ENCODE data around the gene LYAR. TPM values are rescaled to one million over a fixed set of nuclear protein-coding genes. Genes with fewer than 3 reads are reported as not detected.

The LYAR gene
- total RNA-seq, 1 experiment from 2014 or later, result 24.3 TPM

DNA sequence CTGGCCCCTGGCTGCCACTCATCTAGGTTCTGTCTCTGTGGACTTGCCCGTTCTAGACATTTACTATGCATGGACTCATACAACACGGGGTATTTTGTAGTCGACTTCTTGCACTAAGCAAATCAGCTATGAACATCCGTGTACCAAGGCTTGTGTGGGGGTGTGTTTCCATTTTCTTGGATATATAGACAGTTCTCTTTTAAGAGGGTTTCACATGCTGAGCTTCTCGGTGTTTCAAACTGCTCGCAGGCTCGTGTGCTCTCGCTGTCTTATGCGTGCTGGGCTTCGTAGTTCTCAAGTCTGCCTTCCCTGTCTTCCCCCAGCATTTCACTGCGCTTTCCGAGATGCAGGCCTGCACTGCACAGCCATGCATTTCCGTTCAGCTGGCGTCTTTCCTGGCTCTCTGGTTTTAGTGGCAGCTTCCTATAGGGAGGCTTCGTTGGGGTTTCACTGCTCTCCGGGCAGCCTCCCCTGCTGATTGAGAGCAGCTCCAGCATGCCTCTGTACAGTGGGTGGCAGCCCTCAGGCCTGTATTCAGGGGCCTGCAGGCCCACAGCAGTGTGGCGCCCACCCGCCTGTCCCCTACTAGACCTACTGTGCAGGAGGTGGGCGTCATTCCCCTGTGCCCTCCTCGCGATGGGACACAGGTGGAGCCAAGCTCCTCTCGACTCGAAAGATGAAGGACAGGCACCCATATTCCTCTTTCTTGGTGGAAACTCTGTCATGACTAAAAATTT, 27.7 kb upstream of the LYAR start:
- H3K4me1 ChIP-seq (ENCODE audit: control insufficient read depth, insufficient read depth, low read length), result no peaks in the 10 kb centered on the region
- no peak overlapping the region for H3K4me3 ChIP-seq (ENCODE audit: low read depth in 2 of 2, low read length in 2 of 2)
- no TSS peak for BruUV-seq (replicated peaks)
- intact Hi-C loops (cut with micrococcal nuclease; ENCODE audit: unreplicated experiment) (no loop called here), in situ Hi-C loops (cut with HindIII; ENCODE audit: low pct_unique_long_range_greater_than_20kb, low sequenced_read_pairs) (no loop called here)
- H3K36me3 ChIP-seq (ENCODE audit: control insufficient read depth, insufficient read depth, low read length), result no peaks in the 10 kb centered on the region; the same call in 1 of the 2 replicates
- H3K27ac ChIP-seq (ENCODE audit: low read length), result no peak overlapping the region
- ATAC-seq (no peak), DNase-seq (ENCODE audit: low read depth, low spot score) (no peak)
- CTCF ChIA-PET, result no interaction called here
- POLR2A ChIA-PET, result no interaction called here
- TF ChIP-seq SIN3A (IDR thresholded peaks at IDR 0.05; ENCODE audit: borderline replicate concordance, insufficient read depth, low read depth, low read length) (no peak), TCF7L2 (IDR thresholded peaks at IDR 0.05; ENCODE audit: low read depth, low read length) (no peak), POLR2AphosphoS5 (IDR thresholded peaks at IDR 0.05; ENCODE audit: low read depth, low read length) (no peak)
- TF ChIP-seq, protein P1, sequence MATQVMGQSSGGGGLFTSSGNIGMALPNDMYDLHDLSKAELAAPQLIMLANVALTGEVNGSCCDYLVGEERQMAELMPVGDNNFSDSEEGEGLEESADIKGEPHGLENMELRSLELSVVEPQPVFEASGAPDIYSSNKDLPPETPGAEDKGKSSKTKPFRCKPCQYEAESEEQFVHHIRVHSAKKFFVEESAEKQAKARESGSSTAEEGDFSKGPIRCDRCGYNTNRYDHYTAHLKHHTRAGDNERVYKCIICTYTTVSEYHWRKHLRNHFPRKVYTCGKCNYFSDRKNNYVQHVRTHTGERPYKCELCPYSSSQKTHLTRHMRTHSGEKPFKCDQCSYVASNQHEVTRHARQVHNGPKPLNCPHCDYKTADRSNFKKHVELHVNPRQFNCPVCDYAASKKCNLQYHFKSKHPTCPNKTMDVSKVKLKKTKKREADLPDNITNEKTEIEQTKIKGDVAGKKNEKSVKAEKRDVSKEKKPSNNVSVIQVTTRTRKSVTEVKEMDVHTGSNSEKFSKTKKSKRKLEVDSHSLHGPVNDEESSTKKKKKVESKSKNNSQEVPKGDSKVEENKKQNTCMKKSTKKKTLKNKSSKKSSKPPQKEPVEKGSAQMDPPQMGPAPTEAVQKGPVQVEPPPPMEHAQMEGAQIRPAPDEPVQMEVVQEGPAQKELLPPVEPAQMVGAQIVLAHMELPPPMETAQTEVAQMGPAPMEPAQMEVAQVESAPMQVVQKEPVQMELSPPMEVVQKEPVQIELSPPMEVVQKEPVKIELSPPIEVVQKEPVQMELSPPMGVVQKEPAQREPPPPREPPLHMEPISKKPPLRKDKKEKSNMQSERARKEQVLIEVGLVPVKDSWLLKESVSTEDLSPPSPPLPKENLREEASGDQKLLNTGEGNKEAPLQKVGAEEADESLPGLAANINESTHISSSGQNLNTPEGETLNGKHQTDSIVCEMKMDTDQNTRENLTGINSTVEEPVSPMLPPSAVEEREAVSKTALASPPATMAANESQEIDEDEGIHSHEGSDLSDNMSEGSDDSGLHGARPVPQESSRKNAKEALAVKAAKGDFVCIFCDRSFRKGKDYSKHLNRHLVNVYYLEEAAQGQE (IDR thresholded peaks at IDR 0.05; ENCODE audit: insufficient read depth in 1 of 2, low read depth in 2 of 2, low read length in 1 of 2), result no peak
- TF ChIP-seq, protein P2, sequence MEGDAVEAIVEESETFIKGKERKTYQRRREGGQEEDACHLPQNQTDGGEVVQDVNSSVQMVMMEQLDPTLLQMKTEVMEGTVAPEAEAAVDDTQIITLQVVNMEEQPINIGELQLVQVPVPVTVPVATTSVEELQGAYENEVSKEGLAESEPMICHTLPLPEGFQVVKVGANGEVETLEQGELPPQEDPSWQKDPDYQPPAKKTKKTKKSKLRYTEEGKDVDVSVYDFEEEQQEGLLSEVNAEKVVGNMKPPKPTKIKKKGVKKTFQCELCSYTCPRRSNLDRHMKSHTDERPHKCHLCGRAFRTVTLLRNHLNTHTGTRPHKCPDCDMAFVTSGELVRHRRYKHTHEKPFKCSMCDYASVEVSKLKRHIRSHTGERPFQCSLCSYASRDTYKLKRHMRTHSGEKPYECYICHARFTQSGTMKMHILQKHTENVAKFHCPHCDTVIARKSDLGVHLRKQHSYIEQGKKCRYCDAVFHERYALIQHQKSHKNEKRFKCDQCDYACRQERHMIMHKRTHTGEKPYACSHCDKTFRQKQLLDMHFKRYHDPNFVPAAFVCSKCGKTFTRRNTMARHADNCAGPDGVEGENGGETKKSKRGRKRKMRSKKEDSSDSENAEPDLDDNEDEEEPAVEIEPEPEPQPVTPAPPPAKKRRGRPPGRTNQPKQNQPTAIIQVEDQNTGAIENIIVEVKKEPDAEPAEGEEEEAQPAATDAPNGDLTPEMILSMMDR (IDR thresholded peaks at IDR 0.05), result no peak
- H3K9me3 ChIP-seq (ENCODE audit: control insufficient read depth, insufficient read depth, low read depth, low read length), result no peaks in the 10 kb centered on the region
- no peaks in the 10 kb centered on the region for H3K27me3 ChIP-seq (ENCODE audit: control insufficient read depth, insufficient read depth, low read length)

GRCh38 chr4:4316150-4316495, 26.2 kb upstream of the LYAR start:
- no peak overlapping the region for H3K4me3 ChIP-seq (ENCODE audit: low read depth in 2 of 2, low read length in 2 of 2)
- TF ChIP-seq, protein P1 (IDR thresholded peaks at IDR 0.05; ENCODE audit: insufficient read depth in 1 of 2, low read depth in 2 of 2, low read length in 1 of 2), result no peak
- TF ChIP-seq POLR2AphosphoS5 (IDR thresholded peaks at IDR 0.05; ENCODE audit: low read depth, low read length) (no peak), TCF7L2 (IDR thresholded peaks at IDR 0.05; ENCODE audit: low read depth, low read length) (no peak), SIN3A (IDR thresholded peaks at IDR 0.05; ENCODE audit: borderline replicate concordance, insufficient read depth, low read depth, low read length) (no peak)
- TF ChIP-seq, protein P2 (IDR thresholded peaks at IDR 0.05), result no peak
- in situ Hi-C loops (cut with HindIII; ENCODE audit: low pct_unique_long_range_greater_than_20kb, low sequenced_read_pairs), result no loop called here
- POLR2A ChIA-PET, result no interaction called here
- CTCF ChIA-PET, result no interaction called here
- ATAC-seq (no peak), DNase-seq (ENCODE audit: low read depth, low spot score) (no peak)
- no peak overlapping the region for H3K27ac ChIP-seq (ENCODE audit: low read length)
- H3K27me3 ChIP-seq (ENCODE audit: control insufficient read depth, insufficient read depth, low read length), result no peaks in the 10 kb centered on the region
- intact Hi-C loops (cut with micrococcal nuclease; ENCODE audit: unreplicated experiment), result no loop called here
- no peaks in the 10 kb centered on the region for H3K4me1 ChIP-seq (ENCODE audit: control insufficient read depth, insufficient read depth, low read length)
- no peaks in the 10 kb centered on the region; the same call in 1 of the 2 replicates for H3K36me3 ChIP-seq (ENCODE audit: control insufficient read depth, insufficient read depth, low read length)
- no TSS peak for BruUV-seq (replicated peaks)
- H3K9me3 ChIP-seq (ENCODE audit: control insufficient read depth, insufficient read depth, low read depth, low read length), result no peaks in the 10 kb centered on the region
